PFSK-1 (cell line): ENCODE measurements around the gene DNM3.

Experiments
- FOXP2 ChIP-seq: optimal IDR thresholded peaks from 2 replicates; pipeline ENCODE3; 2011; ENCODE audit warnings: borderline replicate concordance, control low read depth, inconsistent platforms; ENCODE audit not compliant: insufficient read depth; ENCODE audit errors: extremely low read length, extremely low read depth
- POLR2AphosphoS5 ChIP-seq: IDR thresholded peaks from 2 replicates; pipeline ENCODE4 v1.6.1; 2012; ENCODE audit warnings: low read depth, mild to moderate bottlenecking, control low read depth, low read length, moderate library complexity
- SIN3A ChIP-seq: IDR thresholded peaks from 2 replicates; pipeline ENCODE4 v1.6.1; 2012; ENCODE audit warnings: mild to moderate bottlenecking, low read length, moderate library complexity, borderline replicate concordance; ENCODE audit not compliant: insufficient read depth
- TAF1 ChIP-seq: IDR thresholded peaks from 2 replicates; pipeline ENCODE4 v1.6.1; 2012; ENCODE audit warnings: low read length, control low read depth, borderline replicate concordance; ENCODE audit not compliant: insufficient read depth
- TF ChIP-seq, protein P1 (sequence below), 2 experiments: IDR thresholded peaks; 2 replicates each; pipeline versions ENCODE4 v1.6.1 to v1.8.0; 2011 to 2012; ENCODE audit warnings: low read depth in 2 of 2, low read length in 2 of 2, control low read depth in 1 of 2, inconsistent platforms in 1 of 2, mild to moderate bottlenecking in 1 of 2, moderate library complexity in 1 of 2; ENCODE audit not compliant: insufficient read depth in 1 of 2

Gene DNM3

DNA sequence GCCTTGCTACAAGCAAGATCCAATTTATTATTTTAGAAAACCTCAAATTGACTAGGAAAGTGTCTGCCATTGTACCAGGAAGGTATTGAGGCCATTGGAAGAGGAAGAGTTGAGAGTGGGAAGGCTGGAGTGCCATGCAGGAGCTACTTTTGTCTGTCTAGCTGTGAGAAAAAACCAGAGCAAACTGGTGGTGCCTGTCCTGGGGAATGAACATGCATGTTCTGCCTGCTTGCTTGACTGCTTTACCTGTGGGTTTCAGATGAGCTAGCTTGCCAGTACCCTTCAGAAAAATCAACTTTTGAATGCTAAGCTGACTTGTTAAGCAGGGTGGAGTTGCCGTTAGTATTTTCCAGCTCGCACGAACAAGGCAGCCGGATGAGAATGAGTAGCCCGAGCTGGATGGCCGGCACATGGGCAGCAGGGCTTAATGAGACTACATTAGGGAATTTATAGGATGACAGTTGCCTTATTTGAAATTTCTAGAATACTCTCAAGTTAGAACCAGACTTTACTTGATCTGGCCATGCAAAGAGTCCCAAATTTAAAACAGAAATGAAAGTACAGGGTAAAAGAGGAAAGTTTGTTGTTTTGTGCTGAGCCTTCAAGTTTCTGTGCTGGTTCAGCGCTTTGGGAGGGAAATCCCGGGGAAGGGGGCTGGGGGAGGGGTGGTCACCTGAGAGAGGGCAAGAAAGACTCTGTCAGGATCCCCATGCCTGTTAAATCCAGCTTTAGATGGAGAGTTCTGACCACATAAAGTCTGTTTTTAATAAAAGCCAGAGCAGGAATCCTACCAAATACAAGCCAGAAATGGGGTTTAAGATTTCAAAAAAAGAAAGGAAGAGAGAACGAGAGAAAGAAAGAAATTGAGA, 549.6 kb downstream of the DNM3 start:
- TF ChIP-seq SIN3A (no peak), TAF1 (no peak), FOXP2 (no peak), POLR2AphosphoS5 (no peak)
- TF ChIP-seq, protein P1, sequence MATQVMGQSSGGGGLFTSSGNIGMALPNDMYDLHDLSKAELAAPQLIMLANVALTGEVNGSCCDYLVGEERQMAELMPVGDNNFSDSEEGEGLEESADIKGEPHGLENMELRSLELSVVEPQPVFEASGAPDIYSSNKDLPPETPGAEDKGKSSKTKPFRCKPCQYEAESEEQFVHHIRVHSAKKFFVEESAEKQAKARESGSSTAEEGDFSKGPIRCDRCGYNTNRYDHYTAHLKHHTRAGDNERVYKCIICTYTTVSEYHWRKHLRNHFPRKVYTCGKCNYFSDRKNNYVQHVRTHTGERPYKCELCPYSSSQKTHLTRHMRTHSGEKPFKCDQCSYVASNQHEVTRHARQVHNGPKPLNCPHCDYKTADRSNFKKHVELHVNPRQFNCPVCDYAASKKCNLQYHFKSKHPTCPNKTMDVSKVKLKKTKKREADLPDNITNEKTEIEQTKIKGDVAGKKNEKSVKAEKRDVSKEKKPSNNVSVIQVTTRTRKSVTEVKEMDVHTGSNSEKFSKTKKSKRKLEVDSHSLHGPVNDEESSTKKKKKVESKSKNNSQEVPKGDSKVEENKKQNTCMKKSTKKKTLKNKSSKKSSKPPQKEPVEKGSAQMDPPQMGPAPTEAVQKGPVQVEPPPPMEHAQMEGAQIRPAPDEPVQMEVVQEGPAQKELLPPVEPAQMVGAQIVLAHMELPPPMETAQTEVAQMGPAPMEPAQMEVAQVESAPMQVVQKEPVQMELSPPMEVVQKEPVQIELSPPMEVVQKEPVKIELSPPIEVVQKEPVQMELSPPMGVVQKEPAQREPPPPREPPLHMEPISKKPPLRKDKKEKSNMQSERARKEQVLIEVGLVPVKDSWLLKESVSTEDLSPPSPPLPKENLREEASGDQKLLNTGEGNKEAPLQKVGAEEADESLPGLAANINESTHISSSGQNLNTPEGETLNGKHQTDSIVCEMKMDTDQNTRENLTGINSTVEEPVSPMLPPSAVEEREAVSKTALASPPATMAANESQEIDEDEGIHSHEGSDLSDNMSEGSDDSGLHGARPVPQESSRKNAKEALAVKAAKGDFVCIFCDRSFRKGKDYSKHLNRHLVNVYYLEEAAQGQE (IDR thresholded peaks at IDR 0.05; ENCODE audit: insufficient read depth in 1 of 2, low read depth in 2 of 2, low read length in 2 of 2): no peak

DNA sequence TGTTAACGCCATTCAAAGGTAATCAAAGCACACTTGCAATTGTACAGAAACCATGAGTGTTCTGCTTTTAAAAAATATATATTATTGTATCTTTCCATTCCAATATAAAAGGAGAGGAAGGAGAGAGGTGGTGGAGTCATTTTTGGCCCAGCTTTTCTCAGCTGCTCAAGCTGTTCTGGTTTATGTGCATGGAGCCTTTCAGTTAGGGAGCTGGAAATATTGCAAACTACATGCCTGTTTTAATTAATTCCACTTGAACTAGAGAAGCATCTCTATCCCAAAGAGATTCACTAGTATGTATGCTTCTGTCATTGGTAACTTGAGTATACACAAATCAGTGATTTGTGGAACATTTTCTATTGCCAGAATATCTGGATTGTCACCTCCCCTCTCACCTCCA, 550.7 kb downstream of the DNM3 start:
- no peak for TF ChIP-seq TAF1
- TF ChIP-seq FOXP2: no peak

DNA sequence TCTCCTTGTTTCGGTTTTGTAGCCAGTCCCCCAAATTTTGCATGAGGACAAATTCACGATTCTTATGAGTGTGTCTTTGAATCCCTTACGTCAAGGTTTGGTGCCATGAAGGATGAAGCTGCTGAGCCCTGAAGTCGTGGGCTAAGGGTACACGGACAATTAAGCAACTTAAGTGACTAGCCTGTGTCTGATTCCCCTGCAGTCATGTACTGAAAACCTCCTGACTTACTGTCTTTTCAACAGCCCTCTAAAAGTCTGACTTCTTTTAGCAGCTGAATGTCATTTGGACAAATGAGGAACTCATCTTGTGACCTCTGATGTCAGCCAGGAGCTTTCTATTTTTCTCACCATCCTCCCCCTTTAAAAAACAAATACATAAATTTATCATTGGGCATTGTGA, 552.1 kb downstream of the DNM3 start:
- TF ChIP-seq SIN3A (no peak), FOXP2 (no peak), TAF1 (no peak), POLR2AphosphoS5 (no peak)
- TF ChIP-seq, protein P1 (IDR thresholded peaks at IDR 0.05; ENCODE audit: insufficient read depth in 1 of 2, low read depth in 2 of 2, low read length in 2 of 2): no peak

DNA sequence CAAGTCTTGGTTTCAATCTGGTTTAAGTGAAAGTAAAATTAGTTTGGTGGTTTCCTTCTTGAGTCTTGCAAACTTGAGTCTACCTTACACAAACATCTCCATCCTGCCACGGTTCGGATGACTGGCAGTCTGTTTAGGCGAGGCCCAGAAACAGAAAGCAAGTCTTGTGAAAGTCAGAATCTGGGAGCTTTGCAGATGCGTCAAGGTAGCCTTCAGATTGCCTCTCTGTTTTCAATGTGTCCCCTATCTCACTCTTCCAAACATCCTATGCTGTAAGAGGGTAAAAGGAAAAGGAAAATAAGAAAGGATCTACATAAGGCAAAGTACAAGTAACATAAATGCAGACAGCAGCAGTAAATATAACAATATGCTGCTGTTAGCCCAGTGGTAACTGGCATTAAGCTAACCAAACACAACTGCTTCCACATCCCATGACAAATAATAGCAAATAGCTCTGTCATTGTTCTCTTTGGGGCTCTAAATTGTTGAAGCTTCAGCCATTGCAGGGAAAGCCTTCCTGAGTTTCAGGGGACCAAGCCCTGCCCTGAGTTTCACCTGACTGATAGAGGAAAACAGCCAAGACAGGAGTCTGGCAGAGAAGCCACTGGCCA, 552.9 kb downstream of the DNM3 start:
- no peak for TF ChIP-seq POLR2AphosphoS5
- no peak for TF ChIP-seq SIN3A
- TF ChIP-seq TAF1: no peak
- TF ChIP-seq, protein P1 (IDR thresholded peaks at IDR 0.05; ENCODE audit: insufficient read depth in 1 of 2, low read depth in 2 of 2, low read length in 2 of 2): no peak
- TF ChIP-seq FOXP2: no peak

DNA sequence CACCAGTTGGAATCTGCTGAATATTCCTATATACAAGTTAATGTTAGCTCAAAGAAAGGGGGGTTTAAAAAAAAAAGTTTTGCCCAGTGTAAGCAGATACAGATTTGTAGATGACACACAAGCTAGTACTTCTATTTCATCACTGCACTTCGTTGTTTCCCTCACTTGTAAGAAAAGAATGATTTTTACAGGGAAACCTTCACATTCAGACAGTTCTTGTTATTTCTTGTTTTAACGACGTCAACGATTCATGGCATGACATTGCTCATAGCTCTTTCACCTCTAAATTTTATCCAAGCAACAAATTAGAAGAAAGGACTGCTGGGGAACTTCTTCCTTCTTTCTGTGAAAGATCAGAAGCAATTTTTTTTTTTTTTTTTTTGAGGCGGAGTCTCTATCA, 553.5 kb downstream of the DNM3 start:
- TF ChIP-seq POLR2AphosphoS5: no peak
- TF ChIP-seq, protein P1 (IDR thresholded peaks at IDR 0.05; ENCODE audit: insufficient read depth in 1 of 2, low read depth in 2 of 2, low read length in 2 of 2): no peak
- no peak for TF ChIP-seq SIN3A
- no peak for TF ChIP-seq FOXP2
- TF ChIP-seq TAF1: no peak
